ENCODE results near the gene SYCE1L. TPM values are rescaled to one million over a fixed set of nuclear protein-coding genes. Genes with fewer than 3 reads are reported as not detected.

SYCE1L gene
- total RNA-seq: 0.31 and 1.2 TPM in 2 replicates

GRCh38 chr16:77199211-77199610, at the start of gene SYCE1L:
Gene SYCE1L, plus strand, starts transcription at chr16:77199408. Its CDS starts 44 bp downstream, at chr16:77199452.

GRCh38 chr16:77190478-77191258, 8.5 kb upstream of the SYCE1L start, which contains the start of gene MON1B:
Gene MON1B, plus strand, starts transcription at chr16:77191190. Its CDS starts 296 bp downstream, at chr16:77191486.

Other genes starting within 250 kb of the SYCE1L start
- 8.0 and 8.3 TPM in 2 replicates for gene MON1B, start 8.2 kb upstream of the SYCE1L start, total RNA-seq
- 0.19 and 1.5 TPM in 2 replicates for gene ADAMTS18, start 235.6 kb downstream of the SYCE1L start, total RNA-seq